GM21737 (cell line): Measurements from ENCODE around the gene SOWAHA.
A peak's percentile ranks its signal among the peaks of the same experiment; 100 is the strongest.
"Not testable (repeated sequence)": the region's sequence is repeated elsewhere in the genome, so short reads cannot be mapped to it uniquely, and the experiment has no call there.

Source experiments
- ATAC-seq: cut with Tn5 transposase; IDR thresholded peaks from one replicate; pipeline ENCODE4 v1.9.1; 2021; ENCODE audit warnings: mild to moderate bottlenecking, moderate library complexity; ENCODE audit not compliant: unreplicated experiment

The SOWAHA gene

GRCh38 chr5:132806804-132807162, 6.3 kb upstream of the SOWAHA start:
- ATAC-seq = not testable (repeated sequence)

GRCh38 chr5:132807163-132807838, 5.8 kb upstream of the SOWAHA start:
- no peak for ATAC-seq

GRCh38 chr5:132808448-132808847, 4.7 kb upstream of the SOWAHA start:
- ATAC-seq = no peak

DNA sequence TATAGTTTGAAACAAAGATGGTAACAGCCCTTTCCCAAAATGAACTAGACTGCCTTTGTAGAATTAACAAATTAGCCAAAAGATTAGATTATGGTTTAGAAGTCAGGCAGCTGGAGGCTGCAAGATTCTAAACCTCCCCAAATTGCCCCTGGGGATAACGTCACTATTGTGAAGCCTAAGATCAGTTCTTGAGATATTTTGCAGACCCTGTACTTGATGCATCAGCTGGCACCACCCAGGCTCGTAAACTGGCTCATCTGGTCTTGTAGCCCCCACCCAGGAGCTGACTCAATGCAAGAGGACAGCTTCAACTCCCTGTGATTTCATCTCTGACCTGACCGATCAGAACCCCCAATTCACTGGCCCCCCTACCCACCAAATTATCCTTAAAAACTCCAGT, 4.2 kb upstream of the SOWAHA start:
- no peak for ATAC-seq

DNA sequence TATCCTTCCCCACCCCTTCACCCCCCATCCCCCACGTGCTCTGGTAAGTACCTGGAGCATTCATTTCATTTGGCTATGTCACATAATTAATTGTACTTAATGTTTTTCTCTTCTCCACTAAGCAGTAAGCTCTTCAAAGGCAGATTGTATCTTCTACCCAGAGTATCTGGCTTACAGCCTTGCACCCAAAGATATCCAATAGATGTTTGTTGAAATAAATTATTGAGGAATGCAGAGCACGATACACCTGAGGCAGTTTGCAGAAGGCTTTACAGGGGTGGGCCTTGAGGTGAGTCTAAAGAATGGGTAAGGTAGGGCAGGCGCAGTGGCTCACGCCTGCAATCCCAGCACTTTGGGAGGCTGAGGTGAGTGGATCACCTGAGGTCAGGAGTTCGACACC, 2.5 kb upstream of the SOWAHA start:
- no peak for ATAC-seq

GRCh38 chr5:132812123-132812765, 858 bp upstream of the SOWAHA start:
- no peak for ATAC-seq

GRCh38 chr5:132813599-132814502, 749 bp downstream of the SOWAHA start:
- ATAC-seq = no peak

GRCh38 chr5:132814503-132815294, 1.6 kb downstream of the SOWAHA start:
- no peak for ATAC-seq

GRCh38 chr5:132815454-132815853, 2.4 kb downstream of the SOWAHA start:
- no peak for ATAC-seq

GRCh38 chr5:132816083-132816482, 3.0 kb downstream of the SOWAHA start:
- ATAC-seq = no peak

GRCh38 chr5:132816554-132816953, 3.5 kb downstream of the SOWAHA start:
- no peak for ATAC-seq

GRCh38 chr5:132817011-132817410, 3.9 kb downstream of the SOWAHA start:
- ATAC-seq = no peak

DNA sequence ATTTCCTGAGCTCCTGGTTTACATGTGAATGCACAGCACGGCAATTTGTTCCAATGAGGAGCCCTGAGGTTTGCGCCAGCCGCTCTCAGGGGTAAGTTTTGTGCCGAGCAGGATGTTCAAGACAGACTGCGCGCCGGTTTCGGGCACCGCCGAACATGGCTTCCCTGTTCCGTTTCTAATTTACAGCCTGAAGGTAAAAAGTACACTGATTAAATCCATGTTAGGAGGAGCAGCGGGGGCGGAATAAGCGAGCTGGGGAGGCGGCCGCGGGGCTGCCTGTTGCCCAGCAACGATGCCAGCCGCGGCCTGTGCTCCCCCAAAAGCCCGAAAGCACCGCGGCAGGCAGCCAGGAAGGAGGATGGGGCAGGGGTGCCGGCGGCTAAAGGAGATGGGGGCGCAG, 6.4 kb downstream of the SOWAHA start:
- no peak for ATAC-seq

DNA sequence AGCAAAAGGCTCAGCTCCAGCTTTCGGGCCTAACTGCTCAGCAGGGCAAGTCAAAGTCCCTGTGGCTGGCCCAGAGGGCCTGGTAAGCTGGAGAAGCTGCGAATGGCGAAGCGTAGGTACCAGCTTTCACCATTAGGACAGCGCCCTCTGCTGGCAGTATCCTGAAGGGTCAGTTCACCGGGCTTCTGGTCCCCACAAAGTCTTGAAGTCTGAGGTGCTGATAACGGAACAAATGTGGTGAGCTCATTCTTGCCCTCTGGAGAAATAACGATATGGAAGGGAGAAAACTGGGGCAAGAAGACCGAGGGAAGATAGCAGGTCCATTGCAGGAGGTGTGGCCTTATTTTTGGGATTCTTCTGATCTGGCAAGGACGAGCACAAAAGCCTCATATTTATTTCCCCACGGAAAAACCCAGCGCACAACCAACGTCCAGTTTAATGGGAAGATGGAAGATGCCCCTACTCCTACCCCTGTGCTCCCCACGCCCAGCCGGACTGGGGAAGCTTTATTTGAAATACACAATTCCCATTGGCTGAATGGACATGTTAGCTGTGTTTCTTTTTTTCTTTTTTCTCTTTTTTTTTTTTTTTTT, 7.2 kb downstream of the SOWAHA start:
- peak; percentile 60 for ATAC-seq

DNA sequence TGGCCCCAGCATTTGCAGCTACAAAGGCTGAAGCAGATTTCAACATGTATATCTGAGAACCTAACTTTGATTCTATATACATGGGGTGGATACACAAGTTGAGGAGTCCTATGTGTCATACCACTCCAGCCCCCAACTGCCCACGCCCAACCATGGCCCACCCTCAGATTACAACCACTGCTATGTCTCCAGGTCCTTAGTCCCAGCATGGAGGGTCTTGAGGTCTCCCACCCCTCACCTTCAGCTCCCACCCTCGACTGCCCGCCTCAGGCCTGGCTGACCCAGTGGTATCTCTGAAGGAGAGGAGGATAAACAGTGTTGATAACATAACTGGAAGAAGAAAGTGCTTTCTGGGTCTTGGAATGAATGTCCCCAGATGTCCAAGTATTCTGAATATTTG, 8.2 kb downstream of the SOWAHA start:
- ATAC-seq = no peak

- ATAC-seq = no peak
These were observed 8.7 kb downstream of the SOWAHA start for GRCh38 chr5:132821791-132822190.

- ATAC-seq = no peak
These were observed 9.8 kb downstream of the SOWAHA start for GRCh38 chr5:132822650-132823480.

- no peak for ATAC-seq
These were observed 10.5 kb downstream of the SOWAHA start for GRCh38 chr5:132823481-132824050.

DNA sequence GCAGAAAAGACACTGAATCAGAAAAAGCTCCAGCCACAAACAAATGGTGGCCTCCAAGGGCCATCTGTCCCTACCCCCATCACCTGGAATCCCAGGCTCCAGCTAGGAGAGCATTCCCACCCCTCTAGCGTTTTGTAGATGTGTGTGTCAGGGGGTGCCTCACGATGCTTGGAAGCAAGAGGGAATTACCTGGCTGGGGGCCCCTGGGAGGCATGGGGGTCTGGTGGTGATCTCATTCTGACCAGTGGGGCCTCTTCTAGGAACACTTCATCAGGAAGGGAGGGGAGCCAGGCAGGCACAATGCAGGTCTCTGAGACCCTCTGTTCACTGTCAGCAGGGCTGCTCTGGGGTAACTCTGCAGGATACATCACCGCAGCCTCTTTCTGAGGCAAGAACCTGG, 11.3 kb downstream of the SOWAHA start:
- no peak for ATAC-seq
